ENCODE results near the gene TRIM69. TPM values are rescaled to one million over a fixed set of nuclear protein-coding genes. Genes with fewer than 3 reads are reported as not detected.
"Not testable (repeated sequence)": the region's sequence is repeated elsewhere in the genome, so short reads cannot be mapped to it uniquely, and the experiment has no call there.

Gene TRIM69
- total and polyA plus RNA-seq, 7 experiments from 2014 or later = 12.4 to 65.0 (median 23.1) TPM

DNA sequence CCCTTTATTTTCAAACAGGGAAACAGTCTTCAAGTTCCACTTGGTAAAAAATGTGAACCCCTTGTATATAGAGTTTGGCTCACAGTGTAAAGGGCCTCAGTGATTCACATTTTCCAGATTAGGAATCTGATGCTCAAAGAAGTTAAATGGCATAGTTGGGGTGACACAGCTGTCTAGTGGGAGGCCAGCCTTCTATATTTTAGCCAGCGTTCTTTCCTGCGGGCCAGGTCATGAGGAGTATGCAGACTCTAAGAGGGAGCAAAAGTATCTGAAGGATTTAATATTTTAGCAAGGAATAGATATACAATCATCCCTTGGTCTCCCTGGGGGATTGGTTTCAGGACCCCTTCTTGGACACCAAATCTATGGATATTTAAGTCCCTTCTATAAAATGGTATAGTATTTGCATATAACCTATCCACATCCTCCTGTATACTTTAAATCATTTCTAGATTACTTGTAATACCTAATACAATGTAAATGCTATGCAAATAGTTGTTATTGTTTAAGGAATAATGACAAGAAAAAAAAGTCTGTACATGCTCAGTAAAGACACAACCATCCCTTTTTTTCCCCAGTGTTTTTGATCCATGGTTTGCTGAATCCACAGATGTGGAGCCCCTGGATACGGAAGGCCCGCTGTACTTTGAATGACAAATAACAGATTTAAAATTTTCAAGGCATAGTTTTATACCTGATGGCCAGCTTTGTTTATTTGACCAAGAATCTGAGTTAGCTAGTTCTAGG is 18.0 kb upstream of the TRIM69 start:
- Histone ChIP-seq H3K4me3 (ENCODE audit: low read length) (no peak overlapping the region), H3K27me3 (ENCODE audit: control insufficient read depth in 2 of 2, insufficient read depth in 2 of 2, low read length in 2 of 2) (no peaks in the 10 kb centered on the region), H3K9me3 (ENCODE audit: control insufficient read depth in 2 of 3, low read length in 3 of 3) (no peaks in the 10 kb centered on the region), H3K27ac (ENCODE audit: low read depth, low read length) (peak overlapping the region; percentile 77), H3K4me1 (ENCODE audit: control insufficient read depth in 2 of 2, insufficient read depth in 2 of 2, low read length in 2 of 2) (peaks cover 67 to 75% of the 10 kb centered on the region in 2 donors), H3K36me3 (ENCODE audit: control insufficient read depth in 2 of 3, insufficient read depth in 3 of 3, low read length in 3 of 3) (peaks cover 40 to 49% (median 45%) of the 10 kb centered on the region in 3 experiments)
- ChIA-PET CTCF (interaction anchor here (0.9 to 13.5 kb wide), 5 partner anchors 10 to 55 kb away, joined by 3 to 235 read pairs (median 9); partner anchors contain the start of genes SPG11 and TRIM69), POLR2A (interaction anchor here (0.8 to 39.4 kb wide), 7 partner anchors 1 to 140 kb away, joined by 3 to 3822 read pairs (median 7); partner anchors contain the start of genes B2M, PATL2, SPG11 and TRIM69)
- Mint-ChIP-seq H3K9me3 (peaks cover 0 to 8% (median 0%) of the 10 kb centered on the region in 11 donors), H3K4me1 (peaks cover 60 to 84% (median 81%) of the 10 kb centered on the region in 7 donors), H3K27me3 (peaks cover 0 to 2% (median 0%) of the 10 kb centered on the region in 5 donors), H3K36me3 (peaks cover 11 to 61% (median 57%) of the 10 kb centered on the region in 5 donors), H3K4me3 (peak overlapping the region in 8 of 10 donors; percentile 13 to 100 (median 95)), H3K27ac (peak overlapping the region; percentile 48 to 100 (median 90))
- no peak for ATAC-seq
- DNase-seq = peak in 1 of 9 donors; percentile 15
- intact Hi-C loops (cut with micrococcal nuclease) = no loop called here

DNA sequence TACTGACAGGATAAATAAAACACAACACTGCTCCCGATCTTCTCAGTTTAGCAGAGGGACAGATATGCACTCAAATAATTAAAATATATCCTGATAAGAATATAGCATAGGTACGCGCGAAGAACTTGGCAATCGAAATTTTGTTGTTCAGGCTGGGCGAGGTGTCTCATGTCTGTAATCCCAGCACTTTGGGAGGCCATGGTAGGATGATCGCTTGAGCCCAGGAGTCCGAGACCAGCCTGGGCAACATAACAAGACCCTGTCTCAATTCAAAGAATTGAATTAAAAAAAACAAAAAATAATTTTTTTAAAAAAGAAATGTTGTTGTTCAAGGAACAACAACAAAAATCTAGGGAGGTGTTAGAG is 17.4 kb upstream of the TRIM69 start:
- H3K36me3 Mint-ChIP-seq = peaks cover 11 to 55% (median 51%) of the 10 kb centered on the region in 5 donors
- no peak for ATAC-seq
- no peak overlapping the region for H3K4me3 ChIP-seq (ENCODE audit: low read length)
- POLR2A ChIA-PET = interaction anchor here (0.8 to 39.4 kb wide), 6 partner anchors 1 to 67 kb away, joined by 3 to 3822 read pairs (median 1036); partner anchors contain the start of genes B2M, PATL2, SPG11 and TRIM69
- no peaks in the 10 kb centered on the region for H3K27me3 Mint-ChIP-seq
- H3K27ac Mint-ChIP-seq = peak overlapping the region; percentile 89 to 100 (median 95)
- peak overlapping the region in 8 of 10 donors; percentile 61 to 100 (median 78) for H3K4me3 Mint-ChIP-seq
- CTCF ChIA-PET = interaction anchor here (0.6 to 12.8 kb wide), 5 partner anchors 9 to 104 kb away, joined by 3 to 171 read pairs (median 7); partner anchors contain the start of genes SPG11 and TRIM69
- peaks cover 40 to 46% (median 41%) of the 10 kb centered on the region in 3 experiments for H3K36me3 ChIP-seq (ENCODE audit: control insufficient read depth in 2 of 3, insufficient read depth in 3 of 3, low read length in 3 of 3)
- no peaks in the 10 kb centered on the region for H3K9me3 ChIP-seq (ENCODE audit: control insufficient read depth in 2 of 3, low read length in 3 of 3)
- intact Hi-C loops (cut with micrococcal nuclease) = loop anchor here (1.0 kb wide), 2 partner anchors 9 to 10 kb away; no protein-coding TSS in a partner anchor
- DNase-seq = peak in 1 of 9 donors; percentile 14
- H3K9me3 Mint-ChIP-seq = peaks cover 0 to 8% (median 0%) of the 10 kb centered on the region in 11 donors
- no peaks in the 10 kb centered on the region for H3K27me3 ChIP-seq (ENCODE audit: control insufficient read depth in 2 of 2, insufficient read depth in 2 of 2, low read length in 2 of 2)
- peaks cover 63 to 90% (median 86%) of the 10 kb centered on the region in 7 donors for H3K4me1 Mint-ChIP-seq
- H3K4me1 ChIP-seq (ENCODE audit: control insufficient read depth in 2 of 2, insufficient read depth in 2 of 2, low read length in 2 of 2) = peaks cover 73 to 81% of the 10 kb centered on the region in 2 donors
- H3K27ac ChIP-seq (ENCODE audit: low read depth, low read length) = peak overlapping the region; percentile 77

DNA sequence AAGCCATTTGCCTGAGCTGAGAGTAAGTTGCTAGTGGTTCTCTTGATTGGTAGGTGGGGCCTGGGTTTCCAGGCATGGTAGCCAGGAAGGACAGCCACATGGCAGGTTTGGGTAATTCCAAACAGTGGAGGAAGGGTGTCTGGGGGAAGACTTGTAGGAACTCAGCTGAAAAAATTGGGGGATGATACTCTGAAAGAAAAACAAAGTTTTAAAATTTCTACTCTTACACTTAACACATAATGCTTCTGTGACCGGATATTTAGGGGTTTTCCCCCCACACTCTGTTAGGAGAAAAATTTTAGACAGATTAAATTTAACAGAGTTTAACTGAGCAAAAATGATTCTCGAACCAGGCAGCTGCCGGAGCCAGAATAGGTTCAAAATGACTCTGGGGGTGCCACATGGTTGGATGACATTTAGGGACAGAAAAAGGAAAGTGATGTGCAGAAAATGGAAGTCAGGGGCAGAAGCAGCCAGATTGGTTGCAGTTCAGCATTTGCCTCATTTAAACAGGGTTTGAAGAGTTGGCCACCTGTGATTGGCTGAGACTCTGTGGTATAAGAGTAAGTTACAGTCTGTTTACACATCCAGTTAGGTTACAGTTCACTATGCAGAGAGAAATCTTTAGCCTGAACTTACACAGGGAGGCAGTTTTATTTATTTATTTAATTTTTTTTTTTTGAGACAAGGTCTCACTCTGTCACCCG is 16.9 kb upstream of the TRIM69 start:
- Mint-ChIP-seq H3K36me3 (peaks cover 11 to 52% (median 47%) of the 10 kb centered on the region in 5 donors), H3K27me3 (no peaks in the 10 kb centered on the region), H3K27ac (peak overlapping the region; percentile 89 to 100 (median 95)), H3K4me3 (peak overlapping the region; percentile 39 to 97 (median 72)), H3K4me1 (peaks cover 64 to 95% (median 88%) of the 10 kb centered on the region in 7 donors), H3K9me3 (peaks cover 0 to 8% (median 0%) of the 10 kb centered on the region in 11 donors)
- Histone ChIP-seq H3K4me1 (ENCODE audit: control insufficient read depth in 2 of 2, insufficient read depth in 2 of 2, low read length in 2 of 2) (peaks cover 78 to 86% of the 10 kb centered on the region in 2 donors), H3K27ac (ENCODE audit: low read depth, low read length) (peak overlapping the region; percentile 77), H3K9me3 (ENCODE audit: control insufficient read depth in 2 of 3, low read length in 3 of 3) (no peaks in the 10 kb centered on the region), H3K27me3 (ENCODE audit: control insufficient read depth in 2 of 2, insufficient read depth in 2 of 2, low read length in 2 of 2) (no peaks in the 10 kb centered on the region), H3K36me3 (ENCODE audit: control insufficient read depth in 2 of 3, insufficient read depth in 3 of 3, low read length in 3 of 3) (peaks cover 40 to 45% (median 41%) of the 10 kb centered on the region in 3 experiments), H3K4me3 (ENCODE audit: low read length) (no peak overlapping the region)
- intact Hi-C loops (cut with micrococcal nuclease) = loop anchor here (1.0 kb wide), 2 partner anchors 9 to 10 kb away; no protein-coding TSS in a partner anchor
- peak in 8 of 9 donors; percentile 57 to 79 (median 70) for DNase-seq
- CTCF ChIA-PET = interaction anchor here (0.6 to 12.8 kb wide), 7 partner anchors 9 to 105 kb away, joined by 3 to 171 read pairs (median 7); partner anchors contain the start of genes SPG11 and TRIM69
- POLR2A ChIA-PET = interaction anchor here (0.6 to 39.4 kb wide), 10 partner anchors 2 to 191 kb away, joined by 3 to 3822 read pairs (median 3); partner anchors contain the start of genes B2M, PATL2, SPG11 and TRIM69
- peak; percentile 75 for ATAC-seq

DNA sequence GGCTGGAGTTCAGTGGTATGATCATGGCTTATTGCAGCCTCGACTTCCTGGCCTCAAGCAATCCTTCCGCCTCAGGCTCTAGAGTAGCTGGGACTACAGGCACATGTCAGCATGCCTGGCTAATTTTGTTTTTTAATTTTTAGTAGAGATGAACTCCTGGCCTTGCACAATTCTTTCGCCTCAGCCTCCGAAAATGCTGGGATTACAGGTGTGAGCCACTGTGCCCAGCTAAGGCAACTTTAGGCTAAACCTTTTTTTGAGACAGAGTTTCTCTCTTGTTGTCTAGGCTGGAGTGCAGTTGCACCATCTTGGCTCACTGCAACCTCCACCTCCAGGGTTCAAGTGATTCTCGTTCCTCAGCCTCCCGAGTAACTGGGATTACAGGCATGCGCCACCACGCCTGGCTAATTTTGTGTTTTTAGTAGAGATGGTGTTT is 16.3 kb upstream of the TRIM69 start:
- ChIA-PET CTCF (interaction anchor here (1.1 to 12.8 kb wide), 5 partner anchors 8 to 57 kb away, joined by 3 to 171 read pairs (median 7); partner anchors contain the start of genes SPG11 and TRIM69), POLR2A (interaction anchor here (1.0 to 39.4 kb wide), 8 partner anchors 2 to 69 kb away, joined by 3 to 3822 read pairs (median 5); partner anchors contain the start of genes B2M, PATL2, SPG11 and TRIM69)
- peak overlapping the region; percentile 77 for H3K27ac ChIP-seq (ENCODE audit: low read depth, low read length)
- Mint-ChIP-seq H3K27ac (peak overlapping the region; percentile 89 to 100 (median 95)), H3K4me1 (peaks cover 65 to 96% (median 89%) of the 10 kb centered on the region in 7 donors), H3K36me3 (peaks cover 7 to 46% (median 41%) of the 10 kb centered on the region in 5 donors), H3K4me3 (peak overlapping the region in 9 of 10 donors; percentile 19 to 97 (median 64))
- not testable (repeated sequence) for ATAC-seq; H3K27me3 Mint-ChIP-seq; DNase-seq; H3K9me3 Mint-ChIP-seq; H3K27me3 ChIP-seq (ENCODE audit: control insufficient read depth in 2 of 2, insufficient read depth in 2 of 2, low read length in 2 of 2); H3K4me3 ChIP-seq (ENCODE audit: low read length); H3K9me3 ChIP-seq (ENCODE audit: control insufficient read depth in 2 of 3, low read length in 3 of 3)
- H3K4me1 ChIP-seq (ENCODE audit: control insufficient read depth in 2 of 2, insufficient read depth in 2 of 2, low read length in 2 of 2) = peaks cover 83 to 91% of the 10 kb centered on the region in 2 donors
- peaks cover 38 to 39% (median 38%) of the 10 kb centered on the region in 3 experiments for H3K36me3 ChIP-seq (ENCODE audit: control insufficient read depth in 2 of 3, insufficient read depth in 3 of 3, low read length in 3 of 3)
- intact Hi-C loops (cut with micrococcal nuclease) = loop anchor here (1.0 to 10.0 kb wide), 3 partner anchors 8 to 895 kb away; partner anchors contain the start of genes MFAP1 (in 2 of the 2) and WDR76 (in 2 of the 2)

DNA sequence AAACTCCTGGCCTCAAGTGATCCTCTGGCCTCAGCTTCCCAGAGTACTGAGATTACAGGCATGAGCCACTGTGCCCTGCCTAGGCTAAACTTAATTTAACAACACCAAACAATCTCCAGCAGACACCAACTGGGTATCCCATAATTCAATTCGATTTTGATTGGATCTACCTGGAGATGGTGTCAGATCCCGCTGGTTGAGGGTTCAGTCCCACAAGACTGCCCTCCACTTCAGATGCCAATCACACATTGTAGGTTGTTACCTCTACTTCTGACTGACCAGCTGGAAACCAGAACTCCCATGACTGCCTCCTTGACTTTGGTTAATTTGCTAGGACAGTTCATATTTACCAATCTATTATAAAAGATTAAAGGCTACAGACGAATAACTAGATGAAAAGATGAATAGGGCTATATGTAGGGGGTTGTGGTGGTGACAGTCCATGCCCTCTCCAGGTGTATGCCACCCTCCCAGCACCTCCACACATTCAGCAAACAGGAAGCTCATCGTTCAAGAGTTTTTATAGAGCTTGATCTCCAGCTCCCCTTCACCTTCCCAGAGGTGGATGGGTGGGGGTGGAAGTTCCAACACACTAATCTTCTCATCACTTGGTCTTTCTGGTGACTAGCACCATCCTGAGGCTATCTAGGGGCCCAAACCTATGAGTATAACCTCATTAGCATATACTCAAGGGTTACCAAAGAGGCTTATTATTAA is 15.7 kb upstream of the TRIM69 start:
- intact Hi-C loops (cut with micrococcal nuclease) = loop anchor here (10.0 kb wide), 1 partner anchor 896 kb away; the partner anchor contains the start of genes MFAP1 (in 2 of the 2) and WDR76 (in 2 of the 2)
- H3K4me1 Mint-ChIP-seq = peaks cover 66 to 96% (median 88%) of the 10 kb centered on the region in 7 donors
- Histone ChIP-seq H3K4me3 (ENCODE audit: low read length) (no peak overlapping the region), H3K9me3 (ENCODE audit: control insufficient read depth in 2 of 3, low read length in 3 of 3) (no peaks in the 10 kb centered on the region), H3K27me3 (ENCODE audit: control insufficient read depth in 2 of 2, insufficient read depth in 2 of 2, low read length in 2 of 2) (no peaks in the 10 kb centered on the region), H3K36me3 (ENCODE audit: control insufficient read depth in 2 of 3, insufficient read depth in 3 of 3, low read length in 3 of 3) (peaks cover 32 to 33% (median 32%) of the 10 kb centered on the region in 3 experiments), H3K4me1 (ENCODE audit: control insufficient read depth in 2 of 2, insufficient read depth in 2 of 2, low read length in 2 of 2) (peaks cover 88 to 91% of the 10 kb centered on the region in 2 donors), H3K27ac (ENCODE audit: low read depth, low read length) (peak overlapping the region; percentile 77)
- H3K9me3 Mint-ChIP-seq = peaks cover 0 to 6% (median 0%) of the 10 kb centered on the region in 11 donors
- no peak for ATAC-seq
- ChIA-PET CTCF (interaction anchor here (1.1 to 12.8 kb wide), 4 partner anchors 16 to 58 kb away, joined by 3 to 171 read pairs (median 12); partner anchors contain the start of genes SPG11 and TRIM69), POLR2A (interaction anchor here (0.7 to 39.4 kb wide), 9 partner anchors 3 to 294 kb away, joined by 3 to 3822 read pairs (median 3); partner anchors contain the start of genes B2M, PATL2, SPG11 and TRIM69)
- peak overlapping the region in 9 of 10 donors; percentile 19 to 97 (median 64) for H3K4me3 Mint-ChIP-seq
- H3K27ac Mint-ChIP-seq = peak overlapping the region; percentile 89 to 100 (median 95)
- H3K36me3 Mint-ChIP-seq = peaks cover 1 to 43% (median 35%) of the 10 kb centered on the region in 5 donors
- DNase-seq = peak in 5 of 9 donors; percentile 19 to 50 (median 33)
- no peaks in the 10 kb centered on the region for H3K27me3 Mint-ChIP-seq
